AG08395 (cell line): ENCODE results near the gene PTPRH.
A peak's percentile ranks its signal among the peaks of the same experiment; 100 is the strongest.
"Not testable (repeated sequence)": the region's sequence is repeated elsewhere in the genome, so short reads cannot be mapped to it uniquely, and the experiment has no call there.

Experiments
- DNase-seq: peaks from one replicate; pipeline ENCODE4 v3.0.0; 2012; ENCODE audit warnings: mixed read lengths, low spot score

Gene PTPRH

DNA sequence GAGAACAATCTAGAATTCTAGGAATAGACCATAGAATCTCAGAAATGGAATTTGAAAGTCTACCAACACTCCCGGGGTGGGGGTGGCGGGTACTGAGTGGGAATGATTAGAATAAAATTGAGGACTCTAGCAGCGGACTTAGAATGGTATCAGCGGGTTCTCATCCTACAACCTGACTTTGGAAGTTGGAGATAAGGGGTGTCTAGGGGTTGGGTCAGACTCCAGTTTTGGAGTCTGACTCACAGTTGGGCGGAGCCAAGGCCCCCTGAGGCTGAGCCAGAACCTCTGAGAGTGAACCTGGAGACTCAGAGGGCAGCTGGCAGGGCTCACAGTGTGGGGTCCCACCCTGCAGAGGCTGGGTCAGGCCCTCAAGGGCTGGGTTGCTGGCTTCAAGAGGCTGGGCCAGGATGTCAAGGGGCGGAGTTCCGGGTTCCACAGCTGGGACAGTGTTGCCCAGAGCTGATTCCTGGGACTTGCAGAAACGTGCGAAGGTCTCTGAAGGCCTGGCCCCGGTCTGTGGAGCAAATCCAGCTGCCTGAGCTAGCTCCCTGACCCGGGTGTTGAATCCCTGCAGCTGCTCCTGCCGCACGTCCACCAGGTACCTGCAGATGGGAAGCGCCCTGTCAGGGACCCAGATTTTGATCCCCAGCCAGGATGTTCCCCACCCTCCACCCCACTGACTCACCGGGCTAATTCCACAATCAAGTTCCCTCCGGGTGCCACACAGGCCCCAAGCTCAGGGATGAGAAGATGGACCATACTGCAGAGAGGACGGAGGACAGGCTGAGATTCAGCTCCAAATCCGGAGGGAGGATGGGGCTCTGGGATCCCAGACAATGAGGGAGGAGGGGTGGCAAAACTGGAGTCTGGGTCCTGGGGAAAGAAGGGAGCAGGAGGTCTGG, 50.2 kb downstream of the PTPRH start:
- peak; percentile 45 for DNase-seq

DNA sequence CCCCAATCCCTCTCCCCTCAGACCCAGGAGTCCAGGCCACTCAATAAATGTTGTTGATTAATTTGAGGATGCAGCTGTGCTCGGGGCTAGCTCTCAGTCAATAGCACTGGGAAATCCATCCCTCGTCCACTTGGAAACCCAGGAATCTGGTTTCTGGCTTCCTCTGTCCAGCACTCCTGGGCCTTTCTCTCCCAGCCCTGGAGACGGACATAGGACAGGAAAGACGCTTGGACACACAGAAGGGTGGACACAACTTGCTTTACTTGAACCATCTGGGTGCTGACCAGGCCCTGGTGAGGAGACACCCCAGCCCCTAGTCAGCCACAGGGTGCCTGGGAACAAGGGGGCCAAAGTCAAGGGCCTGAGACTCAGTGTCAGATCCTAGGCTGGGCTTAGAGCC, 50.9 kb downstream of the PTPRH start:
- DNase-seq = no peak

DNA sequence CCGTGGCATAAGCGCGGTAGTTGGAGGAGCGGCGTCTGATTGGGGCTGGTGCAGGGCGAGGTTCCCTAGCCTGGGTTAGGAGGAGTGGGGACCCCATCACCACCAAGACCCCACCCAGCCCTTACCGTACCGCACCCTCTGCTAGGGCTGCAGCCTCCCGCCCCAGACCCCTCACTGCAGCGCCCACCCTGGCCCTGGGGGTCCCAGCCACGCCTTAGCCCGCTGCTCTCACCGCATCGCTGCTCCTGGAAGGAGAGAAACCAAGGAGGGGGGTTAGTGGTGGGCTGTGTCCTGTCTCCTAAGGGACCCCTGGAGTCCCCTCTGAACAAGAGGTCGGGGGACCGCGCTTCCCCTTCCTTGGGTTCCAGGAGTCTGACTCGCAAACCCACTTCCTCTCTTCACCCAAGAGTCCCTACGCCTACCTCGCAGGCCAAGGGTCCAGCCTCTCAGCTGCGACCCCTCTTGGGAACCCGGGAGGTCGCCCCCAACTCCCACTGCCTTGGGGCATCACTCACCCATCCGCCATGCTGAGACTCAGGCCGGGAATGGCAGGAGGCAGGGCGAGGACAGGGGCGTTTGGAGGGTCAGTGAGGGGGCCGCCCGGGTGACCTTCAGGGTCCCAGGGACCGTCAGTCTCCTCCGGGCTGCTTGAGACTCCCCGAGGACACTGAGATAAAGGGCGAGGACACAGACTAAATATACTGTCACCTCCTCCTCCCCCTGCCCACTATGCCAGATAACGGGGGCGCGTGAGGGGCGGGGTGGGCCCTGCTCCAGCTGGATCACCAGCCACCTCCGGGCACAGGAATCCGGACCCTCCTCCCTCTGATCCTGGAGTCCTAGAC, 52.0 kb downstream of the PTPRH start, which contains the start of gene TNNI3:
Gene TNNI3, minus strand, starts transcription at position 669 of the 845 bp plus-strand sequence. Its CDS starts 143 bp downstream, at position 526.
- DNase-seq = no peak

DNA sequence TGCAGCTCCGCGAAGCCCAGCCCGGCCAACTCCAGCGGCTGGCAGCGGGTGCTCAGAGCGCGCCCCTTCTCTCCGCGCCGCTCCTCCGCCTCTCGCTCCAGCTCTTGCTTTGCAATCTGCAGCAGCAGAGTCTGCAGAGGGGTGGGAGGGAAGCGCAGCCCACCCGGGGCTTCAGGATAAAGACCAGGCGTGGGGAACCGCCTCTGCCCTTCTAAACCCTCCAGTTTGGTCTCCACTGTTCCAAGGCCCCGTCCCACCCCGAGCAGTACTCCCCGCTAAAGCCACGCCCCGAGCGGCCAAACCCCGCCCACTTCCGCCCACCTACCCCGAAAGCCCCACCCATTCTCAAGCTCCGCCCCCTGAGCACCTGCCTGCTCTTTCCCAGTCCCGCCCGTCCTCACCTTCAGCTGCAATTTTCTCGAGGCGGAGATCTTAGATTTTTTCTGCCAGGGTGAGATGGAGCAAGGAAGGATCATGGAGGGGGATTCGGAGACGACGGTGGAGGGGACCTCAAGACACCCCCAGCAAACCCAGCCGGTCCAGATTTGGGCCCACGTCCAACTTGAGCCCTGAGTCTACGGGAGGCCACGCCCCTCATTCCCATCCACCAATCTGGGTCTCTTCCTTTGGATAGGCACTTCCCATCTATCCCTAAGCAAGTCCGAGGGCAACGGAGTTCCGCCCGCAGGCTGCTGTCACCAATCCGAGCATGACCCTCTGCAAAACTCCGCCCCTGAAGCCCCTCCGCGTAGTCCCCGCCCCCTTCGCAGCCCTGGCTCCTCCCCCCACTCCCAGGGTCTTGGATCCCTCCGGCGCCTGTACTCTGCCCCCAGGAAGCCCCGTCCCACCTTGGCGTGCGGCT, 52.9 kb downstream of the PTPRH start:
- peak; percentile 68 for DNase-seq

DNA sequence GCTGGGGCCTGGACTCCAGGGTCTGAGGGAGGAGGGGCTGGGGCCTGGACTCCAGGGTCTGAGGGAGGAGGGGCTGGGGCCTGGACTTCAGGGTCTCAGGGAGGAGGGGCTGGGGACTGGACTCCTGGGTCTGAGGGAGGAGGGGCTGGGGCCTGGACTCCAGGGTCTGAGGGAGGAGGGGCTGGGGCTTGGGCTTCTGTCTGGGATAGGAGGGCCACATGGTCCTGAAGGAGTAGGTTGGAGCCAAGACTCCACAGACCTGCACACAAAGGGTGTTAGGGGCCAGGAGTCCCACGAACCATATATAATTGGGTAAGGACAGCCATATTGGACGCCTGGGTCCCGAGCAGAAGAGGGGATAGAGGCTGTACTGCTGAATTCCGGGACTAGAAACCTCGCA, 53.5 kb downstream of the PTPRH start:
- not testable (repeated sequence) for DNase-seq

DNA sequence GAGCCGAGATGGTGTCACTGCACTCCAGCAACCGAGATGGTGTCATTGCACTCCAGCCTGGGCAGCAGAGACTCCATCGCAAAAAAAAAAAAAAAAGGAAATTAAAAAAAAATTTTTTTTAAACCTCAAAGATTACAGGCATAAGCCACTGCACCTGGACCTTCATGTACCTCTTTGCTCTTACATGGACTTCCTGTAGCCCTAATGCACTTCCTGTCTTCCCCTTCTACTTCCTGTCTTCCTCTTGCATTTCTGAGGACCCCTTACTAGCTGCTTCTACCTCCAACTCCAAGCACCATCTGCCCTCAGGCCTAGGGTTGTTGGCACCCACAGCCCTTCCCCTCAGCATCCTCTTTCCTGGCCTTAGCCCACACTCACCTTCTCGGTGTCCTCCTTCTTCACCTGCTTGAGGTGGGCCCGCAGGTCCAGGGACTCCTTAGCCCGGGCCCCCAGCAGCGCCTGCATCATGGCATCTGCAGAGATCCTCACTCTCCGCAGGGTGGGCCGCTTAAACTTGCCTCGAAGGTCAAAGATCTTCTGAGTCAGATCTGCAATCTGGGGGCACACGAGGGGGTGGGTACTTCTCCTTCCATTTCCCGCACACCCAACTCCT, 55.5 kb downstream of the PTPRH start:
- DNase-seq = no peak

DNA sequence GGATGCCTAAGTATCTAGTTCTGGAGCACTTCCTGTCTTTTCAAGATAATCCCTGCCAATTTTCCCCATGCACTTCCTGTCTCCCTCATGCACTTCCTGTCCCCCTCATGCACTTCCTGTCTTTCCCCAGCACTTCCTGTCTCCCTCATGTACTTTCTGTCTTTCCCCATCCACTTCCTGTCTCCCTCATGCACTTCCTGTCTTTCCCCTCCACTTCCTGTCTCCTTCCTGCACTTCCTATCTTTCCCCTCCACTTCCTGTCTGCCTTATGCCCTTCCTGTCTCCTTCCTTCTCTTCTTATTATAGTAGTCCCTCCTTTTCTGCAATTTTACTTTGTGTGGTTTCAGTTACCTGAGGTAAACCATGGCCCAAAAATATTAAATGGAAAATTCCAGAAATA, 57.3 kb downstream of the PTPRH start:
- no peak for DNase-seq

DNA sequence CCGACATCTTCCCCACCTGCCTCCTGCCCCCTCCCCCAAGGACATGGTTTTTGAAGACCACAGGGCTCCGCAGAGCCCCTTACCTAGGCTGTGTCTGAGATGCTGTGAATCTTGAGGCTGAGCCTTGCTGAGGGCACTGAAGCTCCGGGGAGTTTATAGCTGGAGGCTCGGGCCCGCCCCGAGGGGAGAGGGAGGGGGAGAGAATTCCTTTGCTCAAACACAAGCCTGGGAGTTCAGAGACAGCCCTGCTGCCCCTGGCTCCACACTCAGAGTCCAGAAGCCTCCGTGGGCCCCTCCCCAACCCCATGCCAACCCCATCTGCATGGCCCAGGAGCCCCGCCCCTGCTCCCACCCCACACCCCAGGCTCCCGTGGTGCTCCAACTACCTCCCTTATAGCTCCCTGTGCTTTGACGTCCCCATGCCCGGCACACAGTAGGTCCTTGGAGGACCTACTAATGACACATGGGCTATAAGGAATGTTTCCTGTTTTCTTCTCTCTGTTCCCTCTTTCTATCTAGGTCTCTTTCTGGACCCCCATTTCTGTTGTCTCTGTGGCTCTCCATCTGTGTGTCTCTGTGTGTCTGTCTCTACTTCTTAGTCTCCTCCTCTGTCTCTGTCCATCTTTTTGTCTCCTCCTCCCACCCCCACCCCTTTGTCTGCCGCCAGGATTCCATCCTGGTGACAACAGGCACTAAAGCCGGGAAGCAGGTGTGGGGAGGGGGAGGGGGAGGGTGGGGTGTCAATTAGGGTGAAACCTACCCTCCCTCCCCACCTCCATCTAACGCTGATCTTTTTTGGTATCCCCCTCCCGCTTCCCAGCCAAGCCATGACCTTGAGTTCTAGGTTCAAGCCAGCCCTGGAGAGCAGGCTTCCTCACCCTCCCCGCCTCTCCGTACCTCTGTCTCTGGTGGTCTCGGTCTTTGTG, 60.0 kb downstream of the PTPRH start, which contains the start of gene TNNT1:
Gene TNNT1, minus strand, starts transcription at position 129 of the 926 bp plus-strand sequence. CDS start 2,049 bp downstream, outside the sequence.
- no peak for DNase-seq

DNA sequence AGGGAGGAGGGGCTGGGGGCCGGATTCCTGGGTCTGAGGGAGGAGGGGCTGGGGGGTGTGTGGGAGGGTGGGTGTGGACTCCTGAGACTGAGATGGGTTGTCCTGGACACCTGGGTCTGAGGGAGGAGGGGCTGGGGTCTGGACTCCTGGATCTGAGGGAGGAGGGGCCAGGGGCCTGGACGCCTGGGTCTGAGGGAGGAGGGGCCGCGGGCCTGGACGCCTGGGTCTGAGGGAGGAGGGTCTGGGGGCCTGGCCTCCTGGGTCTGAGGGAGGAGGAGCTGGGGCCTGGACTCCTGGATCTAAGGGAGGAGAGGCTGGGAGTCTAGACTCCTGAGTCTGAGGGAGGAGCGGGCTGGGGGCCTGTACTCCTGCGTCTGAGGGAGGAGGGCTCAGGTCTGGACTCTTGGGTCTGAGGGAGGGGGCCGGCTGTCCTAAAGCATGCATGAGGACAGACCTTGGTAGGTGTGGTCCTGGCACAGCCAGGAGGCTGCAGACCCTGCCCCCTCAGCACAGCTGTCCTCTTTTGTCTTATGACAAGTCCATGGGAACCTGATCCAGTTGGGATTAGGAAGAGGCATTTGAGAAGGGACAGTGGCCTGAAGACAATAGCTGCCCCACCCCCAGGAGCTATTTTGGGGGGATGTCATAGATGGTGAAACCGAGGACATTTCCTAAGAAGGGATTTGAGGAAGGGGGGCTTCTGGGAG, 61.6 kb downstream of the PTPRH start:
- no peak for DNase-seq

DNA sequence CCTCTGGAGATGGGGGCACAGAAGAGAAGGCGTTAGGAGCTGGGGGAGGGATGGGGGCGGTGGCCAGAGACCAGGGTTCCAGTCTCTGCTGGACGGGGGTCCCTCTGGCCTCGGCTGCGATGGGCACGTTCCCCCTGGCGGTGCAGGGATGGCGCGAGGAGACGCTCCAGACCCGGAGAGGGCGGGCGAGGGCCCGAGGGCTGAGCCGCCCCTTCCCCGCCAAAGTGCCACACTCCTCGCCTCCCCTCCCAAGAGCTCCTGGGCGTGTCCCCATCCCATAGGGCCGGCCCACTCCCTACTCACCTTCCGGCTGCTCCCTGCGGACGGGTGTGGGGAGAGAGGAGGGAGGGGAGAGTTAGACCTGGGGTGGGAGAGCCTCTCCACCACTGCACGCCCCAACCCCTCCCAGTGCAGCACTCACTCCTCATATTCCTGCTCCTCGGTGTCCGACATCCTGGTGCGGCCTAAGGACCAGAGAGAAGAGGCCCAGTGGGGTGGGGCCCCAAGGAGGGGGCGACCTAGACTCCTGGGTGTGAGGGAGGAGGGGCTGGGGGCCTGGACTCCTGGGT, 62.5 kb downstream of the PTPRH start:
- DNase-seq = no peak

DNA sequence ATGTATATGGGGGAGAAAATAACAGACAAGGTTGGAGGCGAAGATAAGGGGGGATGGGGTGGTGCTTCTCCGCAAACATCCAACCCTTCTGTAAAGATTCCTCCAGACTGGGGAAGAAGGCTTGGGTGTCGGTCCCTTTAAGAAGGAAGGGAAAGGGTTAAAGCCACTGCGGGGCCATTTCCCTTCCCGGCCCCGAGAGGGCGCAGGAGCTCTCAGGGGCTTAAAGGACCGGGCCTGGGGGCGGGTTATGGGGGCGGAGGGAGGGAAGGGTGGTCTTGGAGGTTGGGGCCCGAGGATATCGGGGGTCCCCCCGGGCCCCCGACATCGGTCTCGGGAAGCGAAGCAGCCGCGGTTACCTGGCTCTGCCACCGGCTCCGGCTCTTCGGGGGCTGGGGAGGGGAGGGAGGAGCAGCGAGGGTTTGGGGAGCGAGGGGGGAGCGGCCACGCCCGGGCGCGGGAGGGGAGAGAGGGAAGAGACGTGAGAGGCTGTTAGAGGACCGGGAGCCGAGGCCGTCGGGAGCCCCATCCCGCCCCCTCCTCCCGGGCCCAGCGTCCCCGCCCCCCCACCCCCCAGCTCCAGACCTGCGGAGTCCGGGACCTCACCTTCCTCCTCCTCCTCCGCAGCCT, 63.1 kb downstream of the PTPRH start:
- DNase-seq = peak; percentile 49

DNA sequence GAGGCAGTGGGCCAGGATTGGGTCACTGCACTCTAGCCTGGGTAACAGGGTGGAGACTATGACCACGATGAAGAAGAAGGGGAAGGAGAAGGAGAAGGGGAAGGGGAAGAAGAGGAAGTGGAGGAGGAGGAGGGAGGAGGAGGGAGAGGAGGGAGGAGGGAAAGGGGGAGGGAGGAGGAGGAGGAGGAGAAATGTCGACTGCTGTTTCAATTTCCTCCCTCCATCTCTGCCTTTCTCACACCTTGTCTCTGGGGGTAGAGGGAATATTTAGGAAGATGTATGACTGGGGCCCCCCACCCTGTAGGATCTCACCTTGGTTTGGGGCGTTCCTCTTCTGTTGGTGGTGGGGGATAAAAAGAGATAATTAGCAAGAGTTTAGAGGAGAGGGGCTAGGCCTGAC, 64.1 kb downstream of the PTPRH start:
- DNase-seq = no peak

DNA sequence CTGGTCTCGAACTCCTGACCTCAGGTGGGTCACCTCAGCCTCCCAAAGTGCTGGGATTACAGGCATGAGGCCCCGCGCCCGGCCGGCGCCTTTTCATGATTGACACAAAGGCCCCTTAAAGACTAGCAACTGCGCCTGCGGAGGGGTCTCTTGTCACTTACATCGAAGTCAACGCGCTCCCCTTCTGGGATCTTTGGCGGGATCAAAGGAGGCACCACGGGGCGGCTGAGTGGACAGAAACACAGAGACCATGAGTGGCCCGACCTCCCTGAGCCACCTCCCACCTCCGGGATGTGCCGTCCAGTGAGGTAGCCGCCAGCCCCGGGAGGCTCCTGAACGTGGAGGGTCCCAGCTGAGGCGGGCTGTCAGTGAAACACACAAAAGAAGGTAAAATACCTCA, 67.6 kb downstream of the PTPRH start:
- no peak for DNase-seq

DNA sequence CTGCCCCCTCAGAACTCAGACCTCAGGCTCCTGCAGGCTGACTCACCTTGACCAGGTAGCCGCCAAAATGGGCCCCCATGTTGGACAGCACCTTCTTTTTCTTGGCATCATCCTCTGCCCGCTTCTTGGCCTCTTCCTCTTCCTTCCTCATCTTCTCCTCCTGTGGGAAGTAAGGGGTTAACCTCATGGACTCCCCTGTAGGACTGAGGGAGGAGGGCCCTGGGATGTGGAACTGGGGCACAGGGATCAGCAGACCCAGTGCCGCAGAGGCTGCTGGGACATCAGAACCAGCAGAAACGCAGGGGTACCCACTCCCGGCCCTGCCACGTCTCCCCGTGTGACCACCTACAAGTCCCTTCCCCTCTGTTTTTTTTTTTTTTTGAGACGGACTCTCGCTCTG, 71.4 kb downstream of the PTPRH start:
- DNase-seq = no peak

DNA sequence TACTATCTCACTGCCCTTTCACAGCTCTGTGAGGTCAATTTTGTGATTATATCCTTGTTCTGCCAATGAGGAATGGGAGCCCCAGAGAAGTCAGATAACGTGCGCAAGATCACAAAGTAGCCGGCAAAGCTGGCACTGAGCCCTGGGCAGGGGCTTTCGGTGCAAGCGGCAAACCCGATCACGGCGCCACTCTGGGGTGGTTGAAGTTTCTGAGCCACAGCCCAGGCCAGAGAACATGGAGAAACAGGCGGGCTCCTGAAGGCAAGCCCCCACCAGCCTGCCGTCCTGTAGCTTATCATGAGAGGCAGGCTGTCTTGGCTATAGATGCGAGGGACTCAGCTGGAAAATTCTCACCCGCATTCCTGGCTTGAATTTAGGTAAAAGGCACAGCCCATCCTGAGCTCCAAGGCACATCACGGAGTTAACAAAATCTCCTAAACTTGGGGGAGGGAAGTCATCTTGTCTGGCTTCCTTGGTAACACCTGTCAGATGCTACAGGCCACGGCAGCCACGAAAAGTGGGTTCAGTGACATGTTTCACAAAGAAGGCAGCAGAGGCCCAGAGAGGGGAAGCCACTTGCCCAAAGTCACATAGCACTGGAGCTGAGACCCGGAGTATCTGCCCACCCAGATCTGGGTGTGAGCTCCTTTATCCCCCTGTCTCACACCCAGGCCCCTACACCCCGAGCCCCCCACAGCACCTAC, 72.8 kb downstream of the PTPRH start:
- DNase-seq = no peak

DNA sequence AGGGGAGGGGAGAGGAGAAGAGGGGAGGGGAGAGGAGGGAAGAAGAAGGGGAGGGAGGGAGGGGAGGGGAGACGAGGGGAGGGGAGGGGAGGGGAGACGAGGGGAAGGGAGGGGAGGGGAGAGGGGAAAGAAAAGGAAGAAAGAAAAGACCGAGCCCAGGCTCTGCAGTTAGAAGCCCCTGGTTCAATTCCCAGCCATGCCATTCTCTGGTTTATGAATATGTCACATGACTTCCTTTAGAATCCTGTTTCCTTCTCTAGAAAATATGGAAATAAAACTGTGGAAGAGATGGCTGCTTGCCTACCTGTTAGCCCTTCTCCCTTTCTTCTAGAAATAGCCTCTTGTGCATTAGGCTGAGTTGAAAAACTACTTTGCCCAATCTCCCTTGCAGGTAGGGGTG, 74.6 kb downstream of the PTPRH start:
- no peak for DNase-seq

DNA sequence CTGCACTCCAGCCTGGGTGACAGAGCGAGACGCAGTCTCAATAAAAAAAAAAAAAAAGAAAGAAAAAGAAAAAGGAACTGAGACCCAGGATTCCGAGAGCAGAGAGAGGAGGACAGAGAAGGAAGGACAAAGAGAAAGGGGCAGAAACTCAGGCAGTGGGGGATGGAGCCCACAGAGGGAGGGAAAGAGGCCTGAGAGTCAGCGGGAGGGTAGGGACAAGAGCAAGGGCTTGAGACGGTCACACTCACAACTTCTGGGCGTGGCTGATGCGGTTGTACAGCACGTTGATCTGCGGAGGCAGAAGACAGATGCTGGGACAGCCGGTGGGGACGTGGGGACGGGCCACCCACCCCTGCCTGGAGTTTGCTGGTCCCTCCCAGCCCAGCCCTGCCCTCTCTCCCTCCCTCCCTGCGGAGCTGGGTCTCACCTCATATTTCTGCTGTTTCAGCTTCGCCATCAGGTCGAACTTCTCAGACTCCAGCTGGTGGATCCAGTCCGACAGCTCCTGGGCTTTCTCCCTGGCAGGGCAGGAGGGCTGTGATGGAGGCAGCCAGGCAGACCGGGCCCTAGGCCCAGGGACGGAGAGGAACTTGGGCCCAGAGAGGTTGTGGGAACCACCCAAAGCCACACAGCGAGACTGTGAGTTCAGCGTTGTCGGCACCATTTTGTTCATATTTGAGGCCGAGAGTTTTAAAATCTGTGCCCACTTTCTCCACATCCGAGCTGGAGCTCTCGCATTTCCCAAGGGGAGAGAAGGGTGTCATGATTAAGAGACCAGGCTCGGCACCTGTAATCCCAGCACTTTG, 75.5 kb downstream of the PTPRH start:
- DNase-seq = no peak
